Measurements from ENCODE around the gene STX4.

Gene STX4, protein sequence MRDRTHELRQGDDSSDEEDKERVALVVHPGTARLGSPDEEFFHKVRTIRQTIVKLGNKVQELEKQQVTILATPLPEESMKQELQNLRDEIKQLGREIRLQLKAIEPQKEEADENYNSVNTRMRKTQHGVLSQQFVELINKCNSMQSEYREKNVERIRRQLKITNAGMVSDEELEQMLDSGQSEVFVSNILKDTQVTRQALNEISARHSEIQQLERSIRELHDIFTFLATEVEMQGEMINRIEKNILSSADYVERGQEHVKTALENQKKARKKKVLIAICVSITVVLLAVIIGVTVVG

DNA sequence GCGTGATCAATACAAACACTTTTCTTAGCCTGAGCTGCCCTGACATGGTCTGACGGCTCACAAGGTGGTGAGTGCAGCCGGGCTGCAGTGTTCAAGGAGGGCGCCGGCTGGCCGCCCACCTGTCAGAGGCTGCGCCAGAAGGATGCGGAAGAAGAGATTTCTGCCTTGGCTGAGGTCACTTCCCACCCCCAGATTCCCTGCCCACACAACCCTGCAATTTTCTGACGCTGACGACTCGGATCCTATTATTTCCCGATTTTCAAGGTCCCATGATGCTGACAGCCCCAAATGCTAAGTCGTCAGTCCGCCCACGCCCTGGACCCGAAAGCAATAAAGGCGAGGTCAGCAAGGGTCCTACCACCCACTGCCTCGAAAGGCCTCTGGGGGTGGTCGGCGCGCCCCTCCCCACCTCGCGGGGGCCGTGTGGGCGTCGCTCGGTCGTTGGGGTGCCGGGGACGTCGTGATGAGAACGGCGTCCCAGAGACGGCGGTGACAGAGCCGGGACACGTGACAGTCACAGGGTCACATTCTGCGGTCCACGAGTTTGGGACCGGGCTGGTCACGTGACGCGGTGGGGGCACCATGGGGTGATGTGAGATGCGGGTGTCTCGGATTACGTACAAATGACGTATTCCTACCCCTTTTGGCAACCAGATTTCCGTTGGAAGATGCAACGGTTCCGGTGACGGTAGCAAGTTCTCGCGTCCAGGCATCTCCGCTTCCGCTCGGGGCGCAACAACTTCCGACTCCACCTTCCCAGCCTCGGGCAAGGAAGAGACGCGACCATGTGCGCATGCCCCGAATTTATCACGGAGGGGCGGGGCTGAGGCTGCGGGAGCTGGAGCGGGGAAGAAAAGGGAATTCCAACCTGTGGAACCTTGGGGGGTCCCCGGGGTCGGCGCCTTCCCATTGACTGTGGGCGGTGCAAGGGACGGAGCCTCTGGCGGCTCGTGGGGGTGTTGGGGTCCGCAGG is at the start of gene STX4:
Gene STX4 (plus strand): TSS at position 823 of the 973 bp plus-strand sequence. CDS start 248 bp downstream, outside the sequence.
- DNase-seq (ENCODE audit: low read depth, low spot score), result peak; percentile 92

DNA sequence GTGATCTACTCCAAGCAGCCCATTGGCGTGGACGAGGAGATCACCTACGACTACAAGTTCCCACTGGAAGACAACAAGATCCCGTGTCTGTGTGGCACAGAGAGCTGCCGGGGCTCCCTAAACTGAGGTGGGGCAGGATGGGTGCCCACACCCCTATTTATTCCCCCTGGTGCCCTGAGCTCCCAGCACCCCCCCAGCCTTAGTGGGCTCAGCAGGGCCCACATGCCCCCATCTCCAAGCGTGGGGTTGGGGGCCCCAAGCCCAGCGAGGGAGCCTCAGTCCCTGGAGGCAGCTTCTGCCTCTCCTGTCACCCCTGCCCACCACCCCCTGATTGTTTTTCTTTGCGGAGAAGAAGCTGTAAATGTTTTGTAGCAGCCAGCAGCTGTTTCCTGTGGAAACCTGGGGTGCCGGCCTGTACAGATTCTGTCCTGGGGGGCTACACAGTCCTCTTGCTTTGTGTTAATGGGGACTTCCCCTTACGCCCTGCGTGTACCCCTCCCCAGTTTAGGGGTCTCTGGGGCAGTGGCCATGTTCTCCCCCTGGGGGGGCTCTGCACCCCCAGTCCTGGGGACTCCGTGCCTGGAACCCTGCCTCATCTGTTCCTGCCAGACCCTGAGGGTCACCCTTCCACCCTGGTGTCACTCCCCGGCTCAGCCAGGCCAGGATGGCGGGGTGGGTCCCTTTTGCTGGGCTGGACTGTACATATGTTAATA is 49.3 kb upstream of the STX4 start:
- DNase-seq (ENCODE audit: low read depth, low spot score), result no peak

DNA sequence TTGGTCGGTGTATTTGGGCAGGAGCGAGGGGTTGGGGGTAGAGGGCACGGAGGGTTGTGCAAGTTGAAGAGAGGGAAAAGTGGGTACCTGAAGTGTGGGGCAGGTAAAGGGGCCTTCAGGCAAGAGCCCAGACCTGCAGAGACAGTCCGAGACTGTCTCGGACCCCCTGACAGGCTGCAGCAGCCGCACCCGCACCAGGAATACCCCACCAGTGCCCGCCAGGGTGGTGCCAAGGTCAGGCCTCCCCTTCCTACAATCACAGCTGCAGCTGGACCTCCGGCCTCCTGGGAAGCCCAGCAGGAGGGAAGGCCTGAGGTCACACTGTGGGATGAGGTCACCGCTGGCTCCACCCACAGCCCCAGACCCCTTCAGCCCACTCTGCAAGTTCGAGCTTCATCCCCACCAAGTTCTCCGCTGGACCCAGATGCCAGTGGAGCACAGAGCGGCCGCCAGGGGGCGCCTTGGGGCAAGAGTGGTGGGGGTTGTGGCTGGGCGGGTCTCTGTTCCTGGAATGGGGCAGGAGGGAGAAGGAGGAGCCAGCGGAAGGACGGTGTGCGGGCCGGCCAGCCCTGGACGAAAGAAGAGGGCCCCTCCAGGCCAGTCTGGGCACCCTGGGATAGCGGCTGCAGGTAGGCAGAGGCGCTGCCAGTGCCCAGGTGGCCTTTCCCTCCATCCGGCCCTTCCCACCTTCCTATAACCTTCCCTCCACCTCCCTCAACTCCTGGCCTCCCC is 48.5 kb upstream of the STX4 start, which contains the start of gene HSD3B7:
Gene HSD3B7 (plus strand): TSS at position 539 of the 732 bp plus-strand sequence. CDS start 452 bp downstream, outside the sequence.
- DNase-seq (ENCODE audit: low read depth, low spot score), result peak; percentile 54

DNA sequence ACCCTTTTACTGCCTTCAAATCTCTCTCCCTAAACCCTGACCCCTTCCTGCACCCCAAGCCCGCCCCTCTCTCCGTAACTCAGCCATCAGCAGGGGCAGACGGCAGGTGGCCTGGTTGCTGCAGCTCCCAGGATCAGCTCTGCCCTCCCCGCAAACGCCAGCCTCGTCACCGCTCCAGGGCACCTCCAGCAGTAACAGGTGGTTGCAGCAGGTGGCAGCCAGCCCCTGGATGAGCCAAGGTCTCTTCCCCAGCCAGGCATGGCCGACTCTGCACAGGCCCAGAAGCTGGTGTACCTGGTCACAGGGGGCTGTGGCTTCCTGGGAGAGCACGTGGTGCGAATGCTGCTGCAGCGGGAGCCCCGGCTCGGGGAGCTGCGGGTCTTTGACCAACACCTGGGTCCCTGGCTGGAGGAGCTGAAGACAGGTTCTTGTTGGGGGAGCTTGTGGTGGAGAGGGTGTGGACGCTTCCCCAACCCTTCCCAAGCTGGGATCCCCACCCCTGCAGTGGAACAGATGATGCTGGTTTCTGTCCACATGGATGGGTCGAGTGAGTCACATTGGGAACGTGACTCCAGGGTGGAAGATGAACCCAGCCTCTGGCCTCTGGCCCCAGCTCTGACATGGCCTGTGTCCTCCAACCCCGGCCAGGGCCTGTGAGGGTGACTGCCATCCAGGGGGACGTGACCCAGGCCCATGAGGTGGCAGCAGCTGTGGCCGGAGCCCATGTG is 47.8 kb upstream of the STX4 start:
- DNase-seq (ENCODE audit: low read depth, low spot score), result no peak

DNA sequence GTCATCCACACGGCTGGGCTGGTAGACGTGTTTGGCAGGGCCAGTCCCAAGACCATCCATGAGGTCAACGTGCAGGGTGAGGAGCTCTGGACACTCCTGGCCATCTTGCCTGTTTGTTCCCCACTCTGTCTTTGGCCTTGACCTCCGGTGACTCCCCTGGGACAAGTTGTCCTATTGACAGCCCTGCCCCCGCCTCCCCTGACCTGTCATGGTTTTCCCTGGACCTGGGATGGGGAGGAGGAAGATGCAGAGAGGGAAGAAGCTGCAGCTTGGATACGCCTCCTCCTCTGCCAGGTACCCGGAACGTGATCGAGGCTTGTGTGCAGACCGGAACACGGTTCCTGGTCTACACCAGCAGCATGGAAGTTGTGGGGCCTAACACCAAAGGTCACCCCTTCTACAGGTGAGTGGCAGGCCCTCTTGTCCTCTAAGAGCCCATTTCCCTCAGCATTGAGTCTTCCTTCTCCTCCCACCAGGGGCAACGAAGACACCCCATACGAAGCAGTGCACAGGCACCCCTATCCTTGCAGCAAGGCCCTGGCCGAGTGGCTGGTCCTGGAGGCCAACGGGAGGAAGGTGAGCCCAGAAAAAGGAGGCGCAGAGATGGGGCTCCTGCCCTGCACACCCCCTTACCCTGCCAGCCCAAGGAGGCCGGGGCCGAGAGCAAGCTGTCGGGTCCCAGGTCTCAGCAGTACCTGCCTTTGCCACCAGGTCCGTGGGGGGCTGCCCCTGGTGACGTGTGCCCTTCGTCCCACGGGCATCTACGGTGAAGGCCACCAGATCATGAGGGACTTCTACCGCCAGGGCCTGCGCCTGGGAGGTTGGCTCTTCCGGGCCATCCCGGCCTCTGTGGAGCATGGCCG is 47.0 kb upstream of the STX4 start:
- DNase-seq (ENCODE audit: low read depth, low spot score), result no peak

DNA sequence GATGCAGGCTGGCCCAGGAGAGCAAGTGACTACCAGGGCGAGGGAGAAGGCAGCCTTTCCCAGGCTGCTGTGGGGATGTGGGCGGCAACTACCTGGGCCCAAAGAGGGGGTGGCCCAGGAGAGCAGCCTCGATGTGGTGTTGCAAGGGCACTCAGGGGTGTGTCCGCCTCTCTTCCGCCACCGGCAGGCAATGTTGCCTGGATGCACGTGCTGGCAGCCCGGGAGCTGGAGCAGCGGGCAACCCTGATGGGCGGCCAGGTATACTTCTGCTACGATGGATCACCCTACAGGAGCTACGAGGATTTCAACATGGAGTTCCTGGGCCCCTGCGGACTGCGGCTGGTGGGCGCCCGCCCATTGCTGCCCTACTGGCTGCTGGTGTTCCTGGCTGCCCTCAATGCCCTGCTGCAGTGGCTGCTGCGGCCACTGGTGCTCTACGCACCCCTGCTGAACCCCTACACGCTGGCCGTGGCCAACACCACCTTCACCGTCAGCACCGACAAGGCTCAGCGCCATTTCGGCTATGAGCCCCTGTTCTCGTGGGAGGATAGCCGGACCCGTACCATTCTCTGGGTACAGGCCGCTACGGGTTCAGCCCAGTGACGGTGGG is 45.7 kb upstream of the STX4 start:
- DNase-seq (ENCODE audit: low read depth, low spot score), result no peak

DNA sequence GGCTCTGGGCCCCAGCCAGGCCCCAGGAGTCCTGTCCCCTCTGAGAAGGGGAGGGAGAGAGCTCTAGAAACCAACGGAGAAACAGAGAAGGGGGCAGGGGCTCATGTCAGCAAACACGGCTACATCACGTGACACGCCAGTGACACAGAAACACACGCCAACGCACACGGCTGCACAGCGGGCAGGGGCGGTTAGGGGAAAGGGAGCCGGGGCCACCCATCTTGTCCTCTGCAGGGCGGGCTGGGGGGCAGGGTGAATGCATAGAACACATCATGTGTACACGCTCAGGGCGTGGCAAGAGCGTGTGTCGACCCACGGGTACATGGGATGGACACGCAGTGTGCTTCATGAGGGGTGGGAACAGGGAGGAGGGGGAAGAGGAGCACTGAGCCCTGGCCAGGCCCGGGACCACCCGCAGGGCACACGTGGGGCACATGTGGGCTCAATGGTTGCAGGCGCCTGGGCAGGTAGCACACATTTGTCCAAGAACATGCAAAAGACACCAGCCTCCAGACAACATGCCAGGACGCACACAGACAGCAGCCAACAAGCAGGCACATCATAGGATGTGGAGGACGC is 43.8 kb upstream of the STX4 start:
- no peak for DNase-seq (ENCODE audit: low read depth, low spot score)

DNA sequence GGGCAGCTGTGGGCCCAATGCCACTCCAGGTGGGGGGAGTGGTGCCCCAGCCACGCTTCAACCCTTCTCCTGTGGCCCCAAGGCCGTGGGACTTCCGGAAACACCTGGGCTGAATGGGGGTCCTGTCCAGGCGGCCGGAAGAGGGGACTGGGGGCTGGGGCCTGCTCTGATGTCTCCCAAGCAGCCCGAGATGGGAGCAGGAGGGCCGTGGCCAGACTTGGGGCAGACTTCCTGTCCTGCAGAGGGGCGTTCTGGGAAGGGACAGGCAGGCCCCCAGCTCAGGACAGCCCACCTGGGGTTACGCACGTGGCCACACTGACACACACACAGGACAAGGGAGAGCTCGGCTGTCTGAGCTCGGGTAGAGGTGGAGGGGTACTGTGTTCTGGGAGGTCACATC is 43.3 kb upstream of the STX4 start:
- no peak for DNase-seq (ENCODE audit: low read depth, low spot score)

DNA sequence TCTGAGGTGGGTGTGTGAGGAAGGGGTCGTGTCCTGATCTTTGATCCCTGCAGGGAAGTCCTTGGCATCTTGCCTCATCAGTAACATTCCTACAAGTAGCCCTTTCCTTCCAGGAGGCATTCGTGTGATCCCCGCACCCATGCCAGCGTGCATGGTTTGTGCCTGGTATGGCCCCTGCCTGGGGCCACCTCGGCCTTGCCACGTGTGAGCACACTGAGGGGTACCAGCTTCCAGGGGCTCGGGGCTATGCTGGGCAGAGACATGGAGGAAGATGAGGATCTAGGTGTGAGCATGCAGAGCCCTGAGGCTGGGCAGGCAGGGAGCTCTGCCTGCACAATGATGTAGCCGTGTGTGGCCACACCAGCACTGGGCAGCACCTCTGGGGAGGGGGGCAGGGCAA is 42.3 kb upstream of the STX4 start:
- DNase-seq (ENCODE audit: low read depth, low spot score), result no peak

DNA sequence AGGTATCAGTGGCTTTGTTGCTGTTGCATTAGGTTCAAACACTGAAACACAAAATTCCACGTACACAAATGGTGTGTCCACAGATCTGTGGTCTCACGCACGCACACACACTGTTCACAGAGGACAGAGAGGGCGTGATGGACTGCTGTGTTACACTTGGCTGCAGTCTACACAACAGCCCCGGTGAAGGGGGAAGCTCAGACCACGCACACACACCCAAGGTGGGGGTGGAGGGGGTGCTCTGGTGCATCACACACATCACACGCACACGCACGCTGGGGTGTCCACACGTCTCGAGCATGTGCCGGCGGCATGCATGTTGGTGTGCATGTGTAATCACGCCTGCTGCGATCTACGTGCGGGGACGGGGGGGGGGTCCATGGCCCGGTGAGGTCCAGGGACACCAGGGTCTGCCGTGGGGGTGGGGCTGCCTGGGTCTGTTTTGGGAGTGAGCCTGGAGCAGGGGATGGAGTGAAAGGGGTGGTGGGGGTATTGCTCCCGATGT is 41.0 kb upstream of the STX4 start:
- no peak for DNase-seq (ENCODE audit: low read depth, low spot score)

DNA sequence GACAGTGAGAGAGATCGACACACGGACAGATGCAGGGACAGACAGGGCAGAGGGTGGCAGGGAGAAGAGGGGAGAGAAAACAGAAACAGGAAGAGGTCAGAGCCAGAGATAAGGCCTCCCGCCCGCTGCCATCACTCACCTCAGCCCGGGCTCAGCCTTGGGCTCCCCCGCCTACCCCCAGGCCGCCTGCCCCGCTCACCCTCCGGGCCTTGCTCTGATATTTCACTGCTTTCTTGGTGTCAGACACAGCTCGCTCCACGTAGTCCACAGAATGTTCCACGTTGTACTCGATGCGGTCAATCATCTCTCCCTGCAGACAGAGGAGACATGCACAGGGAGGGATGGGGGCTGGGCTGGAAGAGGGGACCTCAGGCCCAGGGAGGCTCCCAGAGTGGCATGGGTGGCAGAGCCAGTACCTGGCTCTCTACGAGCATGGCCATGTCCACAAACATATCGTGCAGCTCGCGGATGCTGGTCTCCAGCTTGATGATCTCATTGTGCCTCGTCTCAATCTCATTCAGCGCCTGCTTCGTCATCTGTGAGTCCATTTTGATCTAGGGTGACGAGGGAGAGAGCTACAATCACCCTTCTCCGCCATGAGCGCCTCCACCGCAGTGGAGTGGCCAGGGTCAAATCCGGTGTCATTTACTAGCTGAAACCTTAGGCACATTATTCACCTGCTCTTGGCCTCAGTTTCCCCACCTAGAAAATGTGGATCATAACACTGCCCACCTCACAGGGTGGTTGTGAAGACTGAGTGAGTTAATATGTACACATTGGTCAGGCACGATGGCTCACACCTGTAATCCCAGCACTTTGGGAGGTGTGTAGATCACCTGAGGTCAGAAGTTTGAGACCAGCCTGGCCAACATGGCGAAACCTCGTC is 40.2 kb upstream of the STX4 start:
- DNase-seq (ENCODE audit: low read depth, low spot score), result no peak

DNA sequence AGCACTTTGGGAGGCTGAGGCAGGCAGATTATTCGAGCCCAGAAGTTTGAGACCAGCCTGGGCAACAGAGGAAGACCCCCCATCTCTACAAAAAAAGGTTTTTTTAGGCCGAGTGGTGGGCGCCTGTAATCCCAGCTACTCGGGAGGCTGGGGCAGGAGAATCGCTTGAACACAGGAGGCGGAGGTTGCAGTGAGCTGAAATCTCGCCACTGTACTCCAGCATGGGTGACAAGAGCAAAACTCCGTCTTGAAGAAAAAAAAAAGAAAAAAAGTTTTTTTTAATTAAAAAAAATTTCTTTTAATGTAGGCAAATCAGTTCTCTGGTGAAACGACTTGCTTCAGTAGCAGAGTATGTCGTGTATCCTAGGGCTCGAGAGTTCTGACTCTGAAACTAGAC is 37.4 kb upstream of the STX4 start:
- no peak for DNase-seq (ENCODE audit: low read depth, low spot score)

DNA sequence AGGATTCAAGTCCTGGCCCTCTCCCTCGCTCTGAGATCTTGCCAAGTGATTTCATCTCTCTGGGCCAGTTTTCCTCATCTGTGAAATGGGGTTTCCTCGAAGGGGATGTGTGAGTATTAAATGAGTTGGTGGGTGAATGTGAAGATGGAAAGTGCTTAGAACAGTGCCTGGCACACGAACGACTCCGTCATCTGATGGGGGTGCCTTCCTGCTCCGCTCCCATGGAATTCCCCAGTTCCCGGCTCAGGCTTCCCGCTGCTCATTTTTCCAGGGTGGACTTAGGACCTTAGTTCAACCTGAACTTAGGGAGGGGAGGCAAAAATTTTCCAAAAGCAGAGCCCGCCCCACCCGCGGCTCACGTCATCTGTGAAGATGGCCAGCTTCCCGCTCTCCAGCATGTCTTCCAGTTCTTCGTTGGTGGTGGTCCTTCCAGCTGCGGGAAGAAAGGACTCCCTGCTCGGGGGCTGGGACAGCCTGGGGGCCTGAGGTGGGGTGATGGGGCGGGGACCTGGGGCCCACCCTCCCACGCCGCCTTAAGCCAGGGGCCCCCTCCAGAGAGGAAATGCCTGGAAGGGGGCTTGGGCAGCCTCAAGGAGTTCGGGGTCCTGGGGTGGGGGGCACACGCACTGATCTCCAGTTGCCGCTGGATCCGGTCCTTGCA is 36.9 kb upstream of the STX4 start:
- DNase-seq (ENCODE audit: low read depth, low spot score), result no peak

DNA sequence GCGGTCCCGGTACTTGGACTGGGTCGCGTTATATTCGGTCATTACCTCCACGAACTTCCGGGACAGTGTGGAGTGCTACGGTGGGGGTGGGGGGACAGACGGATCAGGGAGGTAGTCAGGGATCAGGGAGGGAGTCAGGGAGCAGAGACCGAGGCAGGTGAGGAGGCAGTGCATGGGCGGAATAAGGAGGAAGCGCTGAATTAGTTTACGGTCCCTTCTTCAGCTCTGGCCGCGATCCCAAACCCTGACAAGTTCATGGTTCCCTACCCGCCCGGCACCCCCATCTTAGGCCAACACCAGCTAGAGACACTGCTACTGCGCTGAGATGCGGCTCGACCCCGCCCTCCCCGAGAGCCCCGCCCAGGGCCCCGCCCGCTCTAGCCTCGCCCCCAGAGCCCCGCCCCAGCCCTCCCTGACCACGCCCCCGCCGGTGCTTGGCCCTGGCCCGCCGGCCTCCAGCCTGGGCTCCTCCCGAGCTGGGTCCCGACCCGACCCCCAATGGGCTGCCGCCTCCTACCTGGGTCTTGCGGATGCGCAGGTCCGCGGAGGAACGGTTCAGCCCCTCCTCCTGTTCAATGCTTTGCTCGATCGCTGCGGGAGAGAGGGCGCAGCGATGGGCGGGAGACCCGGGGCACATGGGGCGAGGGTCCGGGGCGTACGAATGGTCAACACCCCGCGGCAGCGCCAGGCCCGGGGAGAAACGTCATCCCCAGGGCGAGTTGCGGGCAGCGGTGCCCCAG is 36.2 kb upstream of the STX4 start:
- DNase-seq (ENCODE audit: low read depth, low spot score), result no peak

DNA sequence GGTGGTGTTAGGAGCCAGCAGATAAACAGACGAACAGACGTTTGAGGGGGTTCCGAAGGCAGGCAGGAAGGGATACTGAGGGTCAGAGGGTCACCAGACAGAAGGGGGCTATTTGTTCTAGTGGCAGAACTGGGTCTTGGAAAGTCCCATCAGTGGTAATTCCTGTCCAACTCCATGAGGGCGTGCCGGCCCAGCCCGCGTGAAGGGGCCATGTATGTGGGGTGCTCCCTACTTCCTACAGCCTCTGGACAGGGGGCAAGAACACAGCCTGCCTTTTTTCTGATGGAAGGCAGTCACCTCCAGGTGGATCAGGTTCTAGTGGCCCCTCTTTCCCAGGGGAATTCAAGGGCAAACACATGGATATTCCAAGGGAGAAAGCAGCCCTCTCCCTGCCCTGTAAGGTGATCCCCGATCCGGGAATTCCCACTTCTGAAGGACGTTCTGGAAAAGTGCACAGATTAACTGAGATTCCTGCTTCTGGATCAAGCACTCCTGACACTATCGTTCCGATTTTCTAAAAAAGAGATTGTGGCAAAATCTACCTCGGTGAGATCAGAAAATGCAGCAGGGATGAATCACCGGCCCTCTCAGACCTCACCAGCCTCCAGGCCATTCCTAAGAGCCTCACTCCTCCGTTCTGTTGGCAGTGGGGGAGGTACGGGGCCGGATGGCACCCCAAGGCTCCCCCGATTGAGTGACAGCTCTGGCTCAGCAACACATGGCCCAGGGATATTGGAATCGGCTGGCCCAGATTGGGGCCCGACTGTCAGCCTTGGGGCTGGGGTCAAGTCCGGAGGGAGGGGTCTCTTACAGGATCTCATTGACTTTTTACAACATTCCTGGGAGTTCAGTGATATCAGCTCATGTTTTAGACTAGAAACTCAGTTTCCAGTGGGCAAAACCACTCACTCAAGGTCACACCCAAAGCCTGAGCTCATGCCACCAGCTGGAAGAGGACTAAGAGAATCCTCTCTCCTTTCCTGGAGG is 35.3 kb upstream of the STX4 start:
- DNase-seq (ENCODE audit: low read depth, low spot score), result no peak
